Liver (tissue), 3 donors: ENCODE measurements around the gene ANO4.

ENCODE experiments used
- RAD21 ChIP-seq, 2 donors: IDR thresholded peaks; 2 replicates each; pipeline ENCODE4 v1.6.1; 2016; ENCODE audit warnings: antibody characterized with exemption in 2 of 2, mild to moderate bottlenecking in 2 of 2
- TAF1 ChIP-seq: conservative IDR thresholded peaks from 2 replicates; pipeline ENCODE4 v1.6.1; 2016; ENCODE audit warnings: antibody characterized with exemption, mild to moderate bottlenecking
- ZBTB33 ChIP-seq: IDR thresholded peaks from 2 replicates; pipeline ENCODE4 v1.6.1; 2016; ENCODE audit warnings: antibody characterized with exemption
- TF ChIP-seq, protein P1 (sequence below): fragments of 150-350 bp; IDR thresholded peaks from 2 replicates; pipeline ENCODE4 v1.5.1; 2017; ENCODE audit warnings: improper control_type of control experiment, low read depth, low read length; ENCODE audit not compliant: missing input control
- donor health status: healthy.
- donor health status: healthy.

- TF ChIP-seq ZBTB33 (no peak), TAF1 (no peak), RAD21 (IDR thresholded peaks at IDR 0.05) (no peak)
- TF ChIP-seq, protein P1, sequence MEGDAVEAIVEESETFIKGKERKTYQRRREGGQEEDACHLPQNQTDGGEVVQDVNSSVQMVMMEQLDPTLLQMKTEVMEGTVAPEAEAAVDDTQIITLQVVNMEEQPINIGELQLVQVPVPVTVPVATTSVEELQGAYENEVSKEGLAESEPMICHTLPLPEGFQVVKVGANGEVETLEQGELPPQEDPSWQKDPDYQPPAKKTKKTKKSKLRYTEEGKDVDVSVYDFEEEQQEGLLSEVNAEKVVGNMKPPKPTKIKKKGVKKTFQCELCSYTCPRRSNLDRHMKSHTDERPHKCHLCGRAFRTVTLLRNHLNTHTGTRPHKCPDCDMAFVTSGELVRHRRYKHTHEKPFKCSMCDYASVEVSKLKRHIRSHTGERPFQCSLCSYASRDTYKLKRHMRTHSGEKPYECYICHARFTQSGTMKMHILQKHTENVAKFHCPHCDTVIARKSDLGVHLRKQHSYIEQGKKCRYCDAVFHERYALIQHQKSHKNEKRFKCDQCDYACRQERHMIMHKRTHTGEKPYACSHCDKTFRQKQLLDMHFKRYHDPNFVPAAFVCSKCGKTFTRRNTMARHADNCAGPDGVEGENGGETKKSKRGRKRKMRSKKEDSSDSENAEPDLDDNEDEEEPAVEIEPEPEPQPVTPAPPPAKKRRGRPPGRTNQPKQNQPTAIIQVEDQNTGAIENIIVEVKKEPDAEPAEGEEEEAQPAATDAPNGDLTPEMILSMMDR = no peak
Measured at GRCh38 chr12:101068836-101069235, 274.3 kb downstream of the ANO4 start.
